ENCODE data around the gene PDE8A.

The PDE8A gene

DNA sequence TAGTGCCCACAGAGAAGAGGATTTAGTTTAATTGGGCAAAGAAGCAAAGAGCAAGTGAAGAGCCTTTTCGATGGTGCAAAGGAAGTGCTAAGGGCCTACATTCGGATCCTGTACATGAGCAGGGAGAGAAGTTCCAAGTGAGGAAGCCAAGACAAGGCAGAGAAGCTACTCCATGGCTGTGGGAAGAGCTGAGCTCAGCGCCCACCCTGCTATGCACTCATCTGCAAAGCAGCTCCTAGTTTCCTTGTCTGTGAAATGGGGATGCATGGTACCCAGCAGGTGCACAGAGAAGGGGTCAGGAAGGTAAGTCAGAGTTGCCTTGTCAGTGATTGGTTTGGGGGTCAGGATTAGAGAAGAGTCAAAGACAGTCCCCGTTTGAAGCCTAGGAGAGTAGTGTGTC lies 126.5 kb downstream of the PDE8A start:
- no peaks in the 10 kb centered on the region for H4K20me1 ChIP-seq (ENCODE audit: low read depth, low read length)
- no peaks in the 10 kb centered on the region for H3K27me3 ChIP-seq (ENCODE audit: low read length)
- no peaks in the 10 kb centered on the region for H3K9me2 ChIP-seq (replicated peaks; ENCODE audit: insufficient read depth, low read length)
- H3K27ac ChIP-seq (ENCODE audit: low read depth, low read length) = no peak overlapping the region
- H3K79me2 ChIP-seq (ENCODE audit: insufficient read depth, low read length) = no peaks in the 10 kb centered on the region
- no peak overlapping the region for H2AFZ ChIP-seq (ENCODE audit: low read depth, low read length, severe bottlenecking)
- no peak overlapping the region for H3K4me3 ChIP-seq (ENCODE audit: insufficient read depth, low read length, poor library complexity, severe bottlenecking)
- no peak overlapping the region for H3K4me2 ChIP-seq (ENCODE audit: low read depth, low read length, poor library complexity, severe bottlenecking)
- H3F3A ChIP-seq (ENCODE audit: insufficient read depth) = no peaks in the 10 kb centered on the region
- no peak overlapping the region for H3K9ac ChIP-seq (ENCODE audit: low read length)
- no peaks in the 10 kb centered on the region for H3K36me3 ChIP-seq (ENCODE audit: low read length)
- no peaks in the 10 kb centered on the region for H3K9me3 ChIP-seq (ENCODE audit: insufficient read depth, low read length)
- TF ChIP-seq, protein P1, sequence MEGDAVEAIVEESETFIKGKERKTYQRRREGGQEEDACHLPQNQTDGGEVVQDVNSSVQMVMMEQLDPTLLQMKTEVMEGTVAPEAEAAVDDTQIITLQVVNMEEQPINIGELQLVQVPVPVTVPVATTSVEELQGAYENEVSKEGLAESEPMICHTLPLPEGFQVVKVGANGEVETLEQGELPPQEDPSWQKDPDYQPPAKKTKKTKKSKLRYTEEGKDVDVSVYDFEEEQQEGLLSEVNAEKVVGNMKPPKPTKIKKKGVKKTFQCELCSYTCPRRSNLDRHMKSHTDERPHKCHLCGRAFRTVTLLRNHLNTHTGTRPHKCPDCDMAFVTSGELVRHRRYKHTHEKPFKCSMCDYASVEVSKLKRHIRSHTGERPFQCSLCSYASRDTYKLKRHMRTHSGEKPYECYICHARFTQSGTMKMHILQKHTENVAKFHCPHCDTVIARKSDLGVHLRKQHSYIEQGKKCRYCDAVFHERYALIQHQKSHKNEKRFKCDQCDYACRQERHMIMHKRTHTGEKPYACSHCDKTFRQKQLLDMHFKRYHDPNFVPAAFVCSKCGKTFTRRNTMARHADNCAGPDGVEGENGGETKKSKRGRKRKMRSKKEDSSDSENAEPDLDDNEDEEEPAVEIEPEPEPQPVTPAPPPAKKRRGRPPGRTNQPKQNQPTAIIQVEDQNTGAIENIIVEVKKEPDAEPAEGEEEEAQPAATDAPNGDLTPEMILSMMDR (IDR thresholded peaks at IDR 0.05; ENCODE audit: insufficient read depth, low read length, poor library complexity, severe bottlenecking) = no peak
- TF ChIP-seq EZH2phosphoT487 (conservative IDR thresholded peaks at IDR 0.05; ENCODE audit: low read length) = no peak

DNA sequence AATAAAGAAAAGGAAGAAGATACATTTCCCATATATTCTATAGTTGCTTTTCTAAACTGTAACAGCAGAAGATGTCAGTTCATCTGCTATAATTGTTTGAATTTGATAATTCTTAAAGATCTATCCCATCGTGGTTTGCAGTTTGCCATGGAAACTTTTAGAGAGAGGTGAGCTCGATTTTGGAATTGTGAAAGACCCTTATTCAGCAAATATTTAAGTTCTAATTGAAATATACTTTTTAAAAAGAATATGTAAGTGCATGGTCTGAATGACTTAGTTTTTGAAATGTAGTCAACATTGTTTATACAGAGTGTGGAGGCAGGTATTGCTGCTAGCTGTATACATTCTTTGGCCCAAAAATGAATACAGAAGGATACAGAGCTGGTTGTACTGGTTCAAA lies 127.7 kb downstream of the PDE8A start:
- no peak overlapping the region for H3K4me3 ChIP-seq (ENCODE audit: insufficient read depth, low read length, poor library complexity, severe bottlenecking)

DNA sequence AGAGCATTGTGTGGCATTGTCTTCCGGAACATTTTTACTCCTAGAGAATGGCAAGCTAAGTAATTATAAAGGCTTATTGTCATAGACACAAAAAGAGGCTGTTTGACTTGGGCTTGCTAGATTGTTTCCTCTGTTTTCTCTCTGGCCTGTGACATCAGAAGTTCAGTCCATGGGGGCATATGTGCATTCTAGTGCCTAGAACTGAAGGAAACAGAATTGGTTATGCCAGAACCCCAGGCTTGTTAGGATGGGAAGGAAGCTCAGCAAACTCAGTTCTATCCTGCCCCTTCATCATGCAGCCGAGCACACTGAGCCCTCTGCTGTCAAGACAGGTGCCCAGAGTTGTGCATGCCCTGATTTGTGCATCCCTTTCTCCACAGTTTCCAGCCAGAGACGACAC lies 131.3 kb downstream of the PDE8A start:
- H3K79me2 ChIP-seq (ENCODE audit: insufficient read depth, low read length) = no peaks in the 10 kb centered on the region
- no peaks in the 10 kb centered on the region for H3K27me3 ChIP-seq (ENCODE audit: low read length)
- no peaks in the 10 kb centered on the region for H3K9me3 ChIP-seq (ENCODE audit: insufficient read depth, low read length)
- TF ChIP-seq, protein P1 (IDR thresholded peaks at IDR 0.05; ENCODE audit: insufficient read depth, low read length, poor library complexity, severe bottlenecking) = no peak
- no peak for TF ChIP-seq EZH2phosphoT487 (conservative IDR thresholded peaks at IDR 0.05; ENCODE audit: low read length)
- no peak overlapping the region for H3K4me2 ChIP-seq (ENCODE audit: low read depth, low read length, poor library complexity, severe bottlenecking)
- H3K4me3 ChIP-seq (ENCODE audit: insufficient read depth, low read length, poor library complexity, severe bottlenecking) = no peak overlapping the region
- H3K27ac ChIP-seq (ENCODE audit: low read depth, low read length) = no peak overlapping the region
- no peaks in the 10 kb centered on the region for H3F3A ChIP-seq (ENCODE audit: insufficient read depth)
- H3K36me3 ChIP-seq (ENCODE audit: low read length) = no peaks in the 10 kb centered on the region
- no peaks in the 10 kb centered on the region for H4K20me1 ChIP-seq (ENCODE audit: low read depth, low read length)
- H3K9me2 ChIP-seq (replicated peaks; ENCODE audit: insufficient read depth, low read length) = no peaks in the 10 kb centered on the region
- H2AFZ ChIP-seq (ENCODE audit: low read depth, low read length, severe bottlenecking) = no peak overlapping the region
- no peak overlapping the region for H3K9ac ChIP-seq (ENCODE audit: low read length)

More for the DNA sequence above, 127.7 kb downstream of the PDE8A start:
- Histone ChIP-seq H3K27me3 (ENCODE audit: low read length) (no peaks in the 10 kb centered on the region), H4K20me1 (ENCODE audit: low read depth, low read length) (no peaks in the 10 kb centered on the region), H3K9ac (ENCODE audit: low read length) (no peak overlapping the region), H3F3A (ENCODE audit: insufficient read depth) (no peaks in the 10 kb centered on the region), H3K9me2 (replicated peaks; ENCODE audit: insufficient read depth, low read length) (no peaks in the 10 kb centered on the region), H3K4me2 (ENCODE audit: low read depth, low read length, poor library complexity, severe bottlenecking) (no peak overlapping the region), H3K27ac (ENCODE audit: low read depth, low read length) (no peak overlapping the region), H3K36me3 (ENCODE audit: low read length) (no peaks in the 10 kb centered on the region), H3K79me2 (ENCODE audit: insufficient read depth, low read length) (no peaks in the 10 kb centered on the region), H3K9me3 (ENCODE audit: insufficient read depth, low read length) (no peaks in the 10 kb centered on the region), H2AFZ (ENCODE audit: low read depth, low read length, severe bottlenecking) (no peak overlapping the region)
- TF ChIP-seq, protein P1 (IDR thresholded peaks at IDR 0.05; ENCODE audit: insufficient read depth, low read length, poor library complexity, severe bottlenecking) = no peak
- no peak for TF ChIP-seq EZH2phosphoT487 (conservative IDR thresholded peaks at IDR 0.05; ENCODE audit: low read length)
